HepG2 (cell line): ENCODE results near the gene CD2AP.

Experiments used
- ARNTL ChIP-seq: sonication (generic); formaldehyde crosslinking; IDR thresholded peaks from 2 replicates; pipeline ENCODE4 v1.4.0; 2020; ENCODE audit warnings: mild to moderate bottlenecking, missing genetic modification reagents
- EZH2 ChIP-seq: conservative IDR thresholded peaks from 2 replicates; pipeline ENCODE4 v1.6.1; 2012; ENCODE audit warnings: mild to moderate bottlenecking, low read depth, low read length, moderate library complexity
- NAIF1 ChIP-seq: sonication (generic); formaldehyde crosslinking; IDR thresholded peaks from 2 replicates; pipeline ENCODE4 v1.5.0; 2020; ENCODE audit warnings: mild to moderate bottlenecking, missing genetic modification reagents, borderline replicate concordance
- POLR2A ChIP-seq, 2 experiments: IDR thresholded peaks; 2 replicates each; pipeline ENCODE4 v1.6.1; 2011; ENCODE audit warnings: low read depth in 2 of 2, low read length in 2 of 2, mild to moderate bottlenecking in 1 of 2, moderate library complexity in 1 of 2; ENCODE audit not compliant: insufficient read depth in 1 of 2
- TAF1 ChIP-seq: sonication (generic); formaldehyde crosslinking; IDR thresholded peaks from 2 replicates; pipeline ENCODE4 v1.4.0; 2020; ENCODE audit warnings: missing genetic modification reagents
- ZBTB20 ChIP-seq: sonication (generic); formaldehyde crosslinking; IDR thresholded peaks from 2 replicates; pipeline ENCODE4 v1.8.1; 2023; ENCODE audit warnings: missing genetic modification reagents, low read depth, mild to moderate bottlenecking, borderline replicate concordance
- ZBTB43 ChIP-seq: sonication (generic); formaldehyde crosslinking; conservative IDR thresholded peaks from 2 replicates; pipeline ENCODE4 v1.4.0; 2020; ENCODE audit warnings: missing genetic modification reagents
- ZNF44 ChIP-seq: sonication (generic); formaldehyde crosslinking; IDR thresholded peaks from 2 replicates; pipeline ENCODE4 v1.5.1; 2020; ENCODE audit warnings: mild to moderate bottlenecking, missing genetic modification reagents

GRCh38 chr6:47631269-47631772, 153.7 kb downstream of the CD2AP start:
- TF ChIP-seq NAIF1 (CRISPR knock-in tag) = no peak
- TF ChIP-seq POLR2A (IDR thresholded peaks at IDR 0.05; ENCODE audit: insufficient read depth in 1 of 2, low read depth in 2 of 2, low read length in 2 of 2) = no peak
- TF ChIP-seq ARNTL (CRISPR knock-in tag) = no peak
- TF ChIP-seq ZNF44 (CRISPR knock-in tag) = no peak
- TF ChIP-seq EZH2 = no peak
- no peak for TF ChIP-seq ZBTB20 (CRISPR knock-in tag)
- no peak for TF ChIP-seq TAF1 (CRISPR knock-in tag)
- no peak for TF ChIP-seq ZBTB43 (CRISPR knock-in tag)
